ENCODE results near the gene SH2D4B.

Gene SH2D4B

GRCh38 chr10:80642661-80643060, 105.0 kb downstream of the SH2D4B start:
- no peak for DNase-seq (ENCODE audit: low spot score)

DNA sequence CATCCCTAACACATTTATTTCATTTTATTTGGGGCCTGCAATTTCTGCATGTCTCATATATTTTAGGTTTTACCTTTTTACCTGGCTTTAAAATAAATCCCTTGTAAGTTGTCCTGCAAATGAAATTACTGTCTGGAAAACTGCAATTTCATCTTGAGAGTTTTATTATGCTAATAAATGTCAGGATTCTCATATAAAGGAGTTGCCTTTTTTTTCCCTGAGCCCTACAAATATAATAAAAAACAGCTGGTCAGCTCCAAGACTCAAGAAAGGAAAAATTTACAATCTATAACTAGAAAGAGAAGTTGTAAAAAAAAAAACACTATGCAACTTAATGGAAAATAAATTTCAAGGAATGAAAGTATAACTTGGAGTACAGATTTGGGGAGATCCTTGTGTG, 108.7 kb downstream of the SH2D4B start:
- DNase-seq (ENCODE audit: low spot score): no peak

DNA sequence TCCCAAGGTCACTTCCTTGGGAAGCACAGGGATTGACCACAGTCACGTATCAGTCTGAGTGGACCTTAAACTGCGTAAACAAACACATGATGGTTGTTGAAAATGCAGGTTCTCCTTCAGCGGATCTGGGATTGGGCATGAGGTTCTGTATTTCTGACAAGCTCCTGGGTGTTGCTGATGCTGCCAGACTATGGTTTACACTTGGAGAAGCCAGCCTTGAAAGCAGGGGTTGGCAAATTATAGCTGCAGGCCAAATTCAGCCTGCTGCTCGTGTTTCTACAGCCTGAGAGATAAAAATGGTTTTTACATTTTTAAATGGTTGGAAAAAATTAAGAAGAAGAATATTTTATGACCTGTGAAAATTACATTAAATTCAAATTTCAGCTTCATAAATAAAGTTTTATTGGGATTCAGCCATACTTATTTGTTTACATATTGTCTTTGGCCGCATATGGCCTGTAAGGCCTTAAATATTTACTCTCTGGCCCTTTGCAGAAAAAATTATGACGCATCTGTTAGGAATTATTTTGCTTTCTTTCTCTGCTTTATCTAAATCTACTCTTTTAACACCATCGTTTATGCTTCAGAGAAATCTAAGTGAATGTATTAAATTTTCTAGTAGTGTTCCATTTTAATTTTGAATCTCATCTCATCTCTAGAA, 109.6 kb downstream of the SH2D4B start:
- no peak for DNase-seq (ENCODE audit: low spot score)

- no peak for DNase-seq (ENCODE audit: low spot score)
These were observed 110.4 kb downstream of the SH2D4B start for GRCh38 chr10:80648106-80648505.

- no peak for DNase-seq (ENCODE audit: low spot score)
These were observed 111.5 kb downstream of the SH2D4B start for GRCh38 chr10:80649183-80649582.

GRCh38 chr10:80655898-80656297, 118.2 kb downstream of the SH2D4B start:
- DNase-seq (ENCODE audit: low spot score): no peak

- DNase-seq (ENCODE audit: low spot score): no peak
These were observed 120.4 kb downstream of the SH2D4B start for GRCh38 chr10:80658068-80658467.

DNA sequence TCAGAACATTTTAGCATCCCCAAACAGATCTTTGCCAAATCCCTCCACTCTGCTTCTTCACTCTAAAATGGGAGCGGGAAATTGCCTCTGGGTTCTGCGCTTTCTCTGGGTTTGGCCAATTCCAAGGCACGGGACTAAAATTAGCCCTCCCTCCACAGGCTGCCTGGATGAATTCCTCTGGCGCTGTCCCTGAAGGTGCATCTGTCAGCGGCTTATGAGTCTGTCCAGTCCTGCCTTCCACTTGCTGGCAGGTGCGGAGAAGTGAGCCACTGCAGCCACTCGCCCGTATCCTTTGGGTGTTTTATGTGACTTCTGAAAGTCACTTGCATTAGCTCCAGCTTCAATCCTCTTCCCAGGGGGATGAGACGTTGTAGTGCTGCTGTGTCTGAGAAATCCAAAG, 121.6 kb downstream of the SH2D4B start:
- no peak for DNase-seq (ENCODE audit: low spot score)

GRCh38 chr10:80660266-80660665, 122.6 kb downstream of the SH2D4B start:
- no peak for DNase-seq (ENCODE audit: low spot score)

GRCh38 chr10:80660736-80661135, 123.0 kb downstream of the SH2D4B start:
- DNase-seq (ENCODE audit: low spot score): no peak

GRCh38 chr10:80661526-80661925, 123.8 kb downstream of the SH2D4B start:
- DNase-seq (ENCODE audit: low spot score): no peak

DNA sequence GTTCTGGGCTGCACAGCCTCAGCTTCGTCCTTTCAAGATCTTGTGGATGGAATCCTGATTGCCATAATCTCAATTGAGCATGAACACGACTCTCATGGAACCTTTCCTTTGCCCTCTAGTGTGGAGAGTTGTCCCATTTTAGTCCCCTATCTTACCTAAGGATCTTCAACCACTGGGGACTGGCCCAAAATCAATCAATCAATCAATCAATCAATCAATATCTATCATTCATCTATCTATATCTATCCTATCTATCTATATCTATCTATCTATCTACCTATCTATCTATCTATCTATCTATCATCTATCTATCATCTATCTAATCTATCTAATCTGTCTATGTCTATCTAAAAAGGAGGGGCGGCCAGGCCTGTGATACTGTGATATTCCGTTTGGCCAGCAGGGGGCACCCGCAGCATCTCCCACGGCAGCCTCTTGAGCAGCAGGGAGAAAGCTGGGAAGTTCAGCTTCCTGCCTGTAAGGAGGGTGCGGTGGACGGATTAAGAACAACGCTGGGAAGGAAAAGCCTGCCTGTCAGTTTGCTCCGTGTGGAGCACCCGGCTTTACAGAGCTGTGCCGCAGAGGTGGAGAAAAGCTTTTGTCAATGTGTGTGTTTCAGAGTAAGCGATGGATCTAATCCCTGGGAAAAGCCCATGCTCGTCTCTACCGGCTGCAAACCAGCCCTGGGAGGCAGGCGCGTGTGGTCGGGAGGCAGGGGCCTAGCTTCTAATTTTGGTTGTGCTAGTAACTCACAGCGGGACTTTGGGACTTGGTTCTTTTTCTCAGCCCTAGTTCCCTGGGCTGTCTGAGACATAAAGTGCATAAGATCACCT, 124.9 kb downstream of the SH2D4B start:
- DNase-seq (ENCODE audit: low spot score): peak; percentile 82

DNA sequence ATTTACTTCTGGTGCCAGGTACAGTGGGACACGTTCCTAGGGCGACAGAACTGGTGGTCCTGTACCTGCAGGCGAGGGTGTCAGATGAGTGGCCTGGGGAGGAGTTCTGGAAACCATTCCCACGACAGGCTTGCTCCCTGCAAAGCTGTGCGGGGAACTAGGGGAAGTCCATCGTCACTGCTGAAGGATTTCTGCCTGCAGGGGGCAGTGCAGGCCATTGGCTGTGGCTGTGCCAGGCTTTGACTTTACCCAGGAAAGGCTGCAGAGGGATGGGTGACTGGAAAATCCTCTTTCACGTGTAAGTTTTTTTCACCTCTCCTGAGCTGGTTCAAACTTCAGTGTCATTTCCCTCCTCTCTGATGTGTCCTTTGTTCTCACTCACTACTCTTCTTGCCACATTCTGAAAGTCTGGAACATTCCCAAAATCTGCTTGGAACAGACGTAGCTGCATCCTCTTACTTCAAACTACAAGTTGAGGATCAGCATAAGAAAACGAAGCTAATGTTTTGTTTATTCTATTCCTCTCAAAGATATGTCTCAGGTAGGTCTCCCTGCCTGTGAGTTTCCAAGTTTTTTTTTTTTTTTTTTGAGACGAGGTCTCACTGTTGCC, 126.5 kb downstream of the SH2D4B start:
- DNase-seq (ENCODE audit: low spot score): peak; percentile 69

- no peak for DNase-seq (ENCODE audit: low spot score)
These were observed 131.8 kb downstream of the SH2D4B start for GRCh38 chr10:80669485-80669884.

GRCh38 chr10:80670774-80671173, 133.1 kb downstream of the SH2D4B start:
- no peak for DNase-seq (ENCODE audit: low spot score)

DNA sequence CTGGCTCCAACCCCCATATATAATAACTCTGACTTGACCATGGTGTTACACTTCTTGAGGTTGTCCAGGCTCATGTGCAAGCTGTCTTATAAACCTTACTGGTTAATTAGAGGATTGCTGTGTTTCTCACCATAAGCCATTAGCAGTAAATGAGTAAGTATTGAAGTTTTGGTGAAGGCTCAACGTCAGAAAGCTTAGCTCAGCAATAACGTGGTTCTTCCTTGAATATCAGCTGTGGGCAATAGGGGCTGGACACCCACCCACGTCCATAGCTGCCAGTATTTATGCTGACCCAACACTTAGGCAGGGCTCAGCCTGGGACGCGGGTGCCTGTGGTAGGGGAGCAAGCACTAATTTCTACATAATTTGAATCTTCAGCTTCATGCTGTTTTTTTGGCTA, 134.1 kb downstream of the SH2D4B start:
- DNase-seq (ENCODE audit: low spot score): no peak

DNA sequence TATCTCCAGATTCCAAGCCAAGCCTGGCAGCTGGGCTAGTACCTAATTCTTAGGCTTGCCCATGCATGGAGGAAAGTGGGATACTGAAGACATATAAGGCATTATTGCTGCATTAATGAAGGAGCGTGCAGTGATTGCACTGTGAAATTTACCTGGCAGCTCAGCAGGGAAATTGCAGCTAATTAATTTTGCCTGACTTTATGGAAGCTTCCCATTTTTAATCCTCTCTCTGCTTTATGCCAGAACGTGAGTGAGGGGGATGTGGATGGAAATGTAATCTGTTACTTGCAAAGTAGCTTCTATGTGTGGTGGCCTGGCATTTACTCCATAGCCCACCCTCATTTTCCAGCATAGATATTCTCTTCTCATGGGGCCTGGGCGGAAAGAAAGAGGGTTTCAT, 134.9 kb downstream of the SH2D4B start:
- DNase-seq (ENCODE audit: low spot score): no peak

GRCh38 chr10:80674809-80675208, 137.1 kb downstream of the SH2D4B start:
- DNase-seq (ENCODE audit: low spot score): no peak

DNA sequence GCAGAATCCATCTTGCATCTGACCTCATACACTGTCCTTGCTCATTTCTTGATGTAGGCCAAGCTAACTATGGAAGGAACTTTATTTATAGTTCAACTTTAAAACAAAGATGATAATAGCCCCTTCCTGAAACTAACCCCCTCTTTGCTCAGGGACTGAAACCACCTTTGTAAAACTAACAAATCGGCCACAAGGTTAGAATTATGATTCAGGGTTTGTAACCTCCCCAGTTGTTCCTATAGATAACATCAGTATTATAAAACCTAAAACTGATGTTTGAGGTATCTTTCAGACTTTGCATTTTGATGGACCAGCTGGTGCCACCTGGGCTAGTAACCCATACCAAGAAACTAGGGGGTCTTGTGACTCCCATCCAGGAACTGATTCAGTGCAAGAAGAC, 143.4 kb downstream of the SH2D4B start:
- no peak for DNase-seq (ENCODE audit: low spot score)

DNA sequence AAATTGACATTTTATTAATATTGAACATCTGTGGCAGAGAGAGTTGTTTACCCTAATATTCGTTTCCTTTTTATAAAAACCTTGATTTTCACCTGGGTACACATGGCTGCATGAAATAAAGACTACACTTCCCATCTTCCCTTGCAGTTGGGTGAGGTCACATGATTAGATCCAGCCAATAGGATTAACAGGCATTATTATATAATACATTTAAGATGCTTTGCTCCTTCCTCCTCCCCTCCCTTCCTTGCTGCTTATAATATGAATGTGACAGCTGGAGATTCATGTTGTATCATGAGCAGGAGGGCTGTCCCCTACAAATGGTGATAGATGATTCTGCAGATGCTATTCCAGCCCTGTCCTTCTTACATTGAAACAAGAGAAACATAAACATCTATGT, 146.6 kb downstream of the SH2D4B start:
- peak; percentile 11 for DNase-seq (ENCODE audit: low spot score)

DNA sequence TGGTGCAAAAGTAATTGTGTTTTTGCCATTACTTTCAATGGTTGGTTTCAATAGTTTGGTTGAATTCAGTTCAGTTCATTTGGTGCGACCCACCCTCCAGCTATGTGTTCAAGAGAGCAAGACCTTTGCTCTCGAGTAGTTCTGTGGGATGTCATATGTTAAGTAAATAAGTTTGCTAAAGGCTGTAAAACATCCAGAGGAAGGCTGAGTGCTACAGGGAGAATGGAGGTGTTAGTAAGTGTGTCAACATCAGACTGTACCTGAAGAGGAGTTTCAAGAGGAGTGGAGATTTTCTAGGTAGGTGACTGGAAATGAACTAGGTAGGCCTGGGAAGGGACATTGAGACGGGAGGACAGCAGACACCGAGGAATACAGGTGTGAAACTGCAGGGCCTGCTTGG, 147.7 kb downstream of the SH2D4B start:
- no peak for DNase-seq (ENCODE audit: low spot score)

DNA sequence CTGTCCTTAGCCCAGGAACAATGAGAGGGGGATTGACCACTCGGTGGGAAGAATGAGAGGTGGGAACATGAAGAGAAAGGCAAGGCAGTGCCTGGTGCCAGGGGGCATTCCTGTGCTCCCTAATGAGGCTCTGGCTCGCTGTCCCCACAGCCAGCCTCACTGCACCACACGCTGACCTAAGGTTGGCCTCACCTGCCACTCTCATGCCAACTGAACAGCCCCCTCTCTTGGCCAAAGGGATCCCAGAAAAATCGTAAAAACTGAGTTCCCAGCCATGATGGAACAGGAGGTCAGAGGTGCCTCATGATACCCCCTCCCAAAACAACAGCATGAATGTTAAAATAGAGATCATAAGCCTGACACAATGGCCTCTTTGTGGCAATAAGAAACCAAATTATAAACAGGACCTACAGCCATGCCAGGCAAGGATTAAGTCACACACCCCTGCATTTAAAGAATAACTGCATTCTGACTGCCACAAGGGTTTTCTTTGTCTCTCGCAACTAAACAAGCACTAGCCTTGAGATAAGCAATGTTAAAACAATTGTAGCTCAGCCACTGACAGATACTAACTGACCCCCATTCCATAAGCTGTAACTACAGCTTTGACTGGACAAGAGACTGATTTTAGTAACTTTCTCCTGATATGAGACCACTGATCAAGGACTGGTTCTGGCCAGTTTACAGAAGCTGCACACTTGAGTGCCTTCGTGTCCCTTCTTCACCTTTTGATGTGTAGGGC, 149.2 kb downstream of the SH2D4B start:
- no peak for DNase-seq (ENCODE audit: low spot score)

GRCh38 chr10:80687476-80687789, 149.7 kb downstream of the SH2D4B start:
- DNase-seq (ENCODE audit: low spot score): no peak
